Liver (tissue), 9 donors: Measurements from ENCODE around the gene PLB1. TPM values are rescaled to one million over a fixed set of nuclear protein-coding genes. Genes with fewer than 3 reads are reported as not detected.

Source experiments
- DNase-seq: peaks from one replicate; pipeline ENCODE4 v3.0.0-alpha.2; 2017; ENCODE audit warnings: low spot score
- H3K27ac ChIP-seq, 2 donors: one replicate each; pipeline ENCODE4 v1.7.0; 2013; ENCODE audit warnings: inconsistent platforms in 2 of 2, low read length in 2 of 2, control low read depth in 1 of 2, low read depth in 1 of 2, mild to moderate bottlenecking in 1 of 2
- H3K27me3 ChIP-seq, 4 donors: one replicate each; pipeline versions ENCODE4 v1.6.1 to v1.7.0; 2013; ENCODE audit warnings: low read length in 3 of 4, inconsistent platforms in 1 of 4, mild to moderate bottlenecking in 1 of 4, moderate library complexity in 1 of 4; ENCODE audit not compliant: control insufficient read depth in 4 of 4, insufficient read depth in 4 of 4
- H3K36me3 ChIP-seq, 4 donors: one replicate each; pipeline versions ENCODE4 v1.6.1 to v1.7.0; 2013; ENCODE audit warnings: low read length in 3 of 4, mild to moderate bottlenecking in 3 of 4, low read depth in 1 of 4, moderate library complexity in 1 of 4; ENCODE audit not compliant: control insufficient read depth in 4 of 4, insufficient read depth in 3 of 4
- H3K4me1 ChIP-seq, 4 donors: one replicate each; pipeline versions ENCODE4 v1.6.1 to v1.7.0; 2013; ENCODE audit warnings: low read length in 3 of 4, mild to moderate bottlenecking in 3 of 4, moderate library complexity in 1 of 4; ENCODE audit not compliant: control insufficient read depth in 4 of 4, insufficient read depth in 4 of 4
- H3K4me3 ChIP-seq, 3 donors: one replicate each; pipeline versions ENCODE4 v1.6.1 to v1.7.0; 2013; ENCODE audit warnings: low read length in 3 of 3, control low read depth in 1 of 3, low read depth in 1 of 3, mild to moderate bottlenecking in 1 of 3
- H3K9ac ChIP-seq, 2 donors: one replicate each; pipeline ENCODE4 v1.7.0; 2013; ENCODE audit warnings: low read length in 2 of 2, mild to moderate bottlenecking in 2 of 2, moderate library complexity in 2 of 2, control low read depth in 1 of 2, low read depth in 1 of 2
- H3K9me3 ChIP-seq, 4 donors: one replicate each; pipeline versions ENCODE4 v1.6.1 to v1.7.0; 2013; ENCODE audit warnings: low read length in 3 of 4; ENCODE audit not compliant: control insufficient read depth in 4 of 4
- ATF3 ChIP-seq: IDR thresholded peaks from 2 replicates; pipeline ENCODE4 v1.6.1; 2016; ENCODE audit warnings: antibody characterized with exemption
- EGR1 ChIP-seq, 2 donors: IDR thresholded peaks; 2 replicates each; pipeline ENCODE4 v1.6.1; 2016 to 2018; ENCODE audit warnings: antibody characterized with exemption in 2 of 2, low read depth in 2 of 2
- FOXA1 ChIP-seq: IDR thresholded peaks from 2 replicates; pipeline ENCODE4 v1.6.1; 2016; ENCODE audit warnings: antibody characterized with exemption
- FOXA2 ChIP-seq: IDR thresholded peaks from 2 replicates; pipeline ENCODE4 v1.6.1; 2016; ENCODE audit warnings: antibody characterized with exemption
- GABPA ChIP-seq, 2 donors: IDR thresholded peaks in 1 of 2; conservative IDR thresholded peaks in 1 of 2; 2 replicates each; pipeline ENCODE4 v1.6.1; 2016; ENCODE audit warnings: antibody characterized with exemption in 2 of 2, mild to moderate bottlenecking in 1 of 2, moderate library complexity in 1 of 2
- HNF4A ChIP-seq, 2 donors: conservative IDR thresholded peaks; 2 replicates each; pipeline ENCODE4 v1.6.1; 2016; ENCODE audit warnings: antibody characterized with exemption in 2 of 2, mild to moderate bottlenecking in 2 of 2
- HNF4G ChIP-seq: IDR thresholded peaks from 2 replicates; pipeline ENCODE4 v1.6.1; 2016; ENCODE audit warnings: antibody characterized with exemption
- JUND ChIP-seq, 2 donors: IDR thresholded peaks; 2 replicates each; pipeline ENCODE4 v1.6.1; 2016; ENCODE audit warnings: antibody characterized with exemption in 2 of 2
- NR2F2 ChIP-seq: IDR thresholded peaks from 2 replicates; pipeline ENCODE4 v1.6.1; 2016; ENCODE audit warnings: antibody characterized with exemption
- RAD21 ChIP-seq, 2 donors: IDR thresholded peaks; 2 replicates each; pipeline ENCODE4 v1.6.1; 2016; ENCODE audit warnings: antibody characterized with exemption in 2 of 2, mild to moderate bottlenecking in 2 of 2
- RXRA ChIP-seq, 2 donors: IDR thresholded peaks; 2 replicates each; pipeline ENCODE4 v1.6.1; 2017 to 2018; ENCODE audit warnings: antibody characterized with exemption in 2 of 2, mild to moderate bottlenecking in 1 of 2
- SP1 ChIP-seq: IDR thresholded peaks from 2 replicates; pipeline ENCODE4 v1.6.1; 2018; ENCODE audit warnings: antibody characterized with exemption, mild to moderate bottlenecking
- TAF1 ChIP-seq: conservative IDR thresholded peaks from 2 replicates; pipeline ENCODE4 v1.6.1; 2016; ENCODE audit warnings: antibody characterized with exemption, mild to moderate bottlenecking
- YY1 ChIP-seq: IDR thresholded peaks from 2 replicates; pipeline ENCODE4 v1.6.1; 2016; ENCODE audit warnings: antibody characterized with exemption, mild to moderate bottlenecking
- WGBS: extraction: QIAGEN DNeasy Blood & Tissue Kit; methylation state at CpG from one replicate; pipeline ENCODE4 v1.1.7; 2013; 5-methylcytosine and 5-hydroxymethylcytosine counted together
- polyA plus RNA-seq, 2 donors: library from polyadenylated mRNA; stranded (reverse) in 1 of 2; unstranded in 1 of 2; fragments of 200-250 nt in 1 of 2; fragments of >200 nt in 1 of 2; fragmentation: Nextera tagmentation in 1 of 2; extraction: Ambion mirVana in 1 of 2; gene quantifications; one replicate each; pipeline versions ENCODE4 v1.2.1 to v1.2.3, GENCODE V29; 2013 to 2015
- total RNA-seq, 2 donors: library from RNA; depleted of rRNA; stranded (reverse); fragments of >200 nt; gene quantifications; one replicate each; pipeline ENCODE4 v1.2.3, GENCODE V29; 2014
- TF ChIP-seq, protein P1 (sequence below): fragments of 150-350 bp; IDR thresholded peaks from 2 replicates; pipeline ENCODE4 v1.5.1; 2017; ENCODE audit warnings: improper control_type of control experiment, low read depth, low read length; ENCODE audit not compliant: missing input control
- TF ChIP-seq, protein P2 (sequence below): IDR thresholded peaks from 2 replicates; pipeline ENCODE4 v1.6.1; 2016; ENCODE audit warnings: antibody characterized with exemption
- donor health status: healthy.
- donor health status: healthy.
- donor health status: healthy.
- donor health status: healthy.
- donor health status: healthy.

PLB1 gene
- total and polyA plus RNA-seq, 4 donors: 0.58 to 4.5 (median 1.6) TPM

DNA sequence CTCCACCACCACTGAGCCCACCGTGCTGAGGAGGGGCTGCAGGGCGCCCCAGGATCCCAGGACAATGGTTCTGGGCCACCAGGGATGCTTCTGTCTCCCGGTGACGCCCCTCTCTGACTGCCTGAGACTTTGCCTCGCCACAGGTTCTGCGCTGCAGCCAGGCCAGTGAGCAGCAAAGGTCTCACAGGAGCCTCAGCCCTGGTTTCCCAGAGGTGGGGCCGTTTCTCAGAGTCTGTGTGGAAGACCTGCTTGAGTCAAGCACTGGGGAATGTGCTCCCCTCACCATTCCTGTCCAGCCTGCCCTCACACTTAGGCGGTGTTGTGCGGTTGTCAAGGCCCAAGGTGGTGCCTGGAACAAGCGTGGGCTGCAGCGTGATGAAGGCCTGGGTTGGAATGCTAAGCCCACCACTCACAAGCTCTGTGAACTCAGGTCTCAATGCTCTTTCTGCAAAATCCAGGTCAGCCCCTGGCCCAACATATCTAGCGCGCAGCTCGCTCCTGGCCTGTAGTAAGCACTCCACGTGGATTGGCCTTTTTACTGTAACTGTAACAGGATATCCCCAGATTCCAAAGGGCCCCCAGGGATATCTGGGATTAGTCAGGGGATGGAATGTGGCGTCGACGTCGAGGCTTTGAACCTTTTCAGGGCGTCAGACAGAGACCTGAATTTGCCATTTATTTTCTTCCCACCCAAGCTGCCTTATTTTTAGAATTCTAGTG lies 47.6 kb downstream of the PLB1 start:
- no peaks in the 10 kb centered on the region for H3K27me3 ChIP-seq
- no peaks in the 10 kb centered on the region for H3K36me3 ChIP-seq
- DNase-seq: no peak
- TF ChIP-seq EGR1 (IDR thresholded peaks at IDR 0.05; ENCODE audit: low read depth in 2 of 2): no peak
- H3K4me1 ChIP-seq: peaks cover 0 to 2% (median 0%) of the 10 kb centered on the region in 4 donors
- 91% methylated on average over 20 of the region's 20 CpGs for WGBS
- H3K27ac ChIP-seq: no peak overlapping the region
- no peak overlapping the region for H3K4me3 ChIP-seq
- no peak overlapping the region for H3K9ac ChIP-seq
- H3K9me3 ChIP-seq: no peaks in the 10 kb centered on the region

- 91% methylated on average over 5 of the region's 5 CpGs for WGBS
- H3K36me3 ChIP-seq: no peaks in the 10 kb centered on the region
- H3K4me1 ChIP-seq: peaks cover 0 to 2% (median 0%) of the 10 kb centered on the region in 4 donors
- H3K9me3 ChIP-seq: no peaks in the 10 kb centered on the region
- H3K27me3 ChIP-seq: no peaks in the 10 kb centered on the region
- no peak for DNase-seq
- TF ChIP-seq, protein P1, sequence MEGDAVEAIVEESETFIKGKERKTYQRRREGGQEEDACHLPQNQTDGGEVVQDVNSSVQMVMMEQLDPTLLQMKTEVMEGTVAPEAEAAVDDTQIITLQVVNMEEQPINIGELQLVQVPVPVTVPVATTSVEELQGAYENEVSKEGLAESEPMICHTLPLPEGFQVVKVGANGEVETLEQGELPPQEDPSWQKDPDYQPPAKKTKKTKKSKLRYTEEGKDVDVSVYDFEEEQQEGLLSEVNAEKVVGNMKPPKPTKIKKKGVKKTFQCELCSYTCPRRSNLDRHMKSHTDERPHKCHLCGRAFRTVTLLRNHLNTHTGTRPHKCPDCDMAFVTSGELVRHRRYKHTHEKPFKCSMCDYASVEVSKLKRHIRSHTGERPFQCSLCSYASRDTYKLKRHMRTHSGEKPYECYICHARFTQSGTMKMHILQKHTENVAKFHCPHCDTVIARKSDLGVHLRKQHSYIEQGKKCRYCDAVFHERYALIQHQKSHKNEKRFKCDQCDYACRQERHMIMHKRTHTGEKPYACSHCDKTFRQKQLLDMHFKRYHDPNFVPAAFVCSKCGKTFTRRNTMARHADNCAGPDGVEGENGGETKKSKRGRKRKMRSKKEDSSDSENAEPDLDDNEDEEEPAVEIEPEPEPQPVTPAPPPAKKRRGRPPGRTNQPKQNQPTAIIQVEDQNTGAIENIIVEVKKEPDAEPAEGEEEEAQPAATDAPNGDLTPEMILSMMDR: no peak
- TF ChIP-seq, protein P2, sequence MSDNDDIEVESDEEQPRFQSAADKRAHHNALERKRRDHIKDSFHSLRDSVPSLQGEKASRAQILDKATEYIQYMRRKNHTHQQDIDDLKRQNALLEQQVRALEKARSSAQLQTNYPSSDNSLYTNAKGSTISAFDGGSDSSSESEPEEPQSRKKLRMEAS: no peak
- TF ChIP-seq NR2F2 (no peak), RAD21 (IDR thresholded peaks at IDR 0.05) (no peak)
- H3K4me3 ChIP-seq: no peak overlapping the region
- no peak overlapping the region for H3K27ac ChIP-seq
- no peak overlapping the region for H3K9ac ChIP-seq
These were observed 48.1 kb downstream of the PLB1 start for GRCh38 chr2:28544036-28544346.

GRCh38 chr2:28544405-28544921 lies 48.6 kb downstream of the PLB1 start:
- H3K36me3 ChIP-seq: no peaks in the 10 kb centered on the region
- WGBS: 62% methylated on average over 8 of the region's 8 CpGs
- no peak overlapping the region for H3K4me3 ChIP-seq
- peaks cover 0 to 2% (median 0%) of the 10 kb centered on the region in 4 donors for H3K4me1 ChIP-seq
- TF ChIP-seq HNF4A (conservative IDR thresholded peaks at IDR 0.05): no peak
- no peak for TF ChIP-seq FOXA1
- TF ChIP-seq, protein P2: no peak
- TF ChIP-seq ATF3: no peak
- no peak for TF ChIP-seq RXRA (IDR thresholded peaks at IDR 0.05)
- TF ChIP-seq YY1: no peak
- TF ChIP-seq RAD21 (IDR thresholded peaks at IDR 0.05): no peak
- TF ChIP-seq FOXA2: no peak
- TF ChIP-seq, protein P1: no peak
- TF ChIP-seq HNF4G: no peak
- TF ChIP-seq JUND (IDR thresholded peaks at IDR 0.05): no peak
- TF ChIP-seq GABPA (IDR thresholded peaks at IDR 0.05 in 1 of 2, conservative IDR thresholded peaks at IDR 0.05 in 1 of 2): no peak
- TF ChIP-seq SP1: no peak
- TF ChIP-seq EGR1 (IDR thresholded peaks at IDR 0.05; ENCODE audit: low read depth in 2 of 2): no peak
- TF ChIP-seq TAF1: no peak
- no peak overlapping the region for H3K9ac ChIP-seq
- no peaks in the 10 kb centered on the region for H3K27me3 ChIP-seq
- no peak overlapping the region for H3K27ac ChIP-seq
- H3K9me3 ChIP-seq: no peaks in the 10 kb centered on the region
- no peak for DNase-seq
